Kidney epithelial cell (primary cell): ENCODE results near the gene BCAS3. TPM values are rescaled to one million over a fixed set of nuclear protein-coding genes. Genes with fewer than 3 reads are reported as not detected.

Experiments used
- DNase-seq: peaks from one replicate; pipeline ENCODE4 v3.0.0-alpha.2; 2010; ENCODE audit warnings: low read depth
- H3K27me3 ChIP-seq: 2 replicates; pipeline ENCODE4 v1.6.0; 2011; ENCODE audit warnings: low read length; ENCODE audit not compliant: control insufficient read depth, insufficient read depth
- H3K36me3 ChIP-seq: 2 replicates; pipeline ENCODE4 v1.5.1; 2011; ENCODE audit warnings: low read length; ENCODE audit not compliant: control insufficient read depth, insufficient read depth
- H3K4me3 ChIP-seq: 2 replicates; pipeline ENCODE4 v1.5.1; 2011; ENCODE audit warnings: low read depth, mild to moderate bottlenecking, control low read depth, low read length
- total RNA-seq: library from RNA; depleted of rRNA; stranded (reverse); fragments of >200 nt; gene quantifications from 2 replicates; pipeline ENCODE4 v1.2.3, GENCODE V29; 2015
- TF ChIP-seq, protein P1 (sequence below): IDR thresholded peaks from 2 replicates; pipeline ENCODE4 v1.5.1; 2011; ENCODE audit warnings: mild to moderate bottlenecking, moderate library complexity, low read length, control low read depth, inconsistent platforms; ENCODE audit not compliant: insufficient read depth, poor library complexity, severe bottlenecking

BCAS3 gene
- total RNA-seq, 1 donor from 2014 or later = 26.7 TPM

DNA sequence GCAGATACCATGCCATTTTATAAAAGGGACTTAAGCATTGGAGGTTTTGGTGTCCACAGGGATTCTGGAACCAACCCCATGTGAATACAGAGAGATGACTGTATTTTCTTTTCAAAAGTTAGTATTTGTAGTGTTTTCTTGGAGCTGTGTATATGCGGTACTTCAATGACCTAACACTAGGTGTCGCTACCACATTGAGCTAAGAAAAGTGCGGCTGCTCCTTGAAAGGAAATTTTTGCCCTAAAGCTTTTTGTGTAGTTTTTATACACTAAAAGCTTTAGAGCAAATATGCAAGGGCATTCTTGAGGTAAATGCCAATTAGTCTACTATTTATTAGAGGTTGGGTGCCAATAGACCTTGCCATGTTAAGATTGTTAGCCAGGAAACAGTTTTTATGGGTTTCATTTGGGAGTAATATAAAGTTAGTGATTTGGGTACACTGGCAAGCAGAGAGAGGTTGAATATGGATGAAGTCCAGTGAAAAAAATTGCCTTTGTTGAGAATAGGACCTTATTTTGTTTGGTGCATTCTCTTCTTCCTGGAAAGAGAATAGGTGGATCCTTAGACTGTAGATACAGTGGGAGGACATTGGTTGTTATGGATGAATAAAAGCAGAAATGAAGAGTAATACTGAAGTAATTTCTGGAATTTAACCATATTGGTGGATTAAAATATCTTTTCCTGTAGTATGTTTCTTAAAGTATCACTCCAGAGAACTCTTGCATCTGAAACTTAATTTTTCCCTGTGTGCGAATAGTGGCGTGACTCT is 43.3 kb downstream of the BCAS3 start:
- no peaks in the 10 kb centered on the region for H3K36me3 ChIP-seq
- no peak overlapping the region for H3K4me3 ChIP-seq
- TF ChIP-seq, protein P1, sequence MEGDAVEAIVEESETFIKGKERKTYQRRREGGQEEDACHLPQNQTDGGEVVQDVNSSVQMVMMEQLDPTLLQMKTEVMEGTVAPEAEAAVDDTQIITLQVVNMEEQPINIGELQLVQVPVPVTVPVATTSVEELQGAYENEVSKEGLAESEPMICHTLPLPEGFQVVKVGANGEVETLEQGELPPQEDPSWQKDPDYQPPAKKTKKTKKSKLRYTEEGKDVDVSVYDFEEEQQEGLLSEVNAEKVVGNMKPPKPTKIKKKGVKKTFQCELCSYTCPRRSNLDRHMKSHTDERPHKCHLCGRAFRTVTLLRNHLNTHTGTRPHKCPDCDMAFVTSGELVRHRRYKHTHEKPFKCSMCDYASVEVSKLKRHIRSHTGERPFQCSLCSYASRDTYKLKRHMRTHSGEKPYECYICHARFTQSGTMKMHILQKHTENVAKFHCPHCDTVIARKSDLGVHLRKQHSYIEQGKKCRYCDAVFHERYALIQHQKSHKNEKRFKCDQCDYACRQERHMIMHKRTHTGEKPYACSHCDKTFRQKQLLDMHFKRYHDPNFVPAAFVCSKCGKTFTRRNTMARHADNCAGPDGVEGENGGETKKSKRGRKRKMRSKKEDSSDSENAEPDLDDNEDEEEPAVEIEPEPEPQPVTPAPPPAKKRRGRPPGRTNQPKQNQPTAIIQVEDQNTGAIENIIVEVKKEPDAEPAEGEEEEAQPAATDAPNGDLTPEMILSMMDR = peak; percentile 84
- peak; percentile 37 for DNase-seq
- no peaks in the 10 kb centered on the region for H3K27me3 ChIP-seq

DNA sequence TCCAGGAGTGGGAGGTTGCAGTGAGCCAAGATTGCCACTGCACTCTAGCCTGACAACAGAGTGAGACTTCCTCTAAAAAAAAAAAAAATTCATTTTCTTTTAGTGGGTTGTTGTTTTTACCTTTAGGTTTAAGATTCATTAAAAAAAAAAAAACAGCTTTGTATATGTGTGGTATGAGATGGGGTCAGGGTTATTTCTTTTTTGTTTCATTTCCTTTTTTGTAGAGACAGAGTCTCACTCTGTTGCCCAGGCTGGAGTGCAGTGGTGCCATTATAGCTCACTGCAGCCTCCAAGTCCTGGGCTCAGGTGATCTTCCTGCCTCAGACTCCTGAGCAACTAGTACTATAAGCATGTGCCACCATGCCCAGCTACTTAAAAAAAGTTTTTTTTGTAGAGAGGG is 47.0 kb downstream of the BCAS3 start:
- H3K36me3 ChIP-seq = no peaks in the 10 kb centered on the region
- TF ChIP-seq, protein P1 = no peak
- H3K27me3 ChIP-seq = no peaks in the 10 kb centered on the region
- H3K4me3 ChIP-seq = no peak overlapping the region
- DNase-seq = no peak

DNA sequence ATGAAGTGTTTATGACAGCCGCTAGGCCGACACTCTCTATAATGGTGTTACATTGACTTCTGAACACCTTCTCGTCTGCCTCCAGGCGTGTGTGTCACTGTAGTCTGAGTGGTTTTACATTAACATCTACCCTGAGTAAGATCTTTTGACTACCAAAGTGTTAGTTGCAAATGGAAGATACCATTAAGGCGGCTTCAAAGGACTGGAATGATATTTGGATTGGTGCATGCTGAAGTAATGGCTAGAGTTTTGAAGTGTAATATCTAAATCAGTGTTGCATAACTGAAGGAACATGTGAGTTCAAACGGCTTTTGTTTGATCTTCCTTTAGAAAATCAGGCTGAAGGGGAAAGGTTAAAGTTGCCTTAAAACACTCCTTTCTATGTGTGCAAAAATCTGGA is 52.2 kb downstream of the BCAS3 start:
- DNase-seq = no peak
- TF ChIP-seq, protein P1 = no peak
- Histone ChIP-seq H3K4me3 (no peak overlapping the region), H3K36me3 (no peaks in the 10 kb centered on the region), H3K27me3 (no peaks in the 10 kb centered on the region)

DNA sequence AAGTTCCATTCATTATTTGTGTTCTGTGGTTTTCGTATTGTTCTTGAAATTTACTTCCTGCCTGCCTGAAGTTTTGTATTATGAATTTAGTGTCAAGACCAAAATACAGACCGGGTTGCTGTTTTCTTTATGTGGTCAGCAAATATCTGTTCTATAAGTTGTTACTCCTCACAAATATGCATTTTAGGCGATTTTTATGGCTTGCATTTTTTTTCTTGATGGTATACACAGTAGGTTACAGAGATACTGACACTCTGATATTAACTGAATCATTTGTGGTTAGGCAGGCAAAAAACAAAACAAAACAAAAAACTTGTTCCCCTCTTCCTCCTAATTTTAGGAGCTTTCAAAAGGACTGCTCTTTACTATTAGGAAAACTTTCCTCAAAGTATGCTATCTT is 52.6 kb downstream of the BCAS3 start:
- Histone ChIP-seq H3K27me3 (no peaks in the 10 kb centered on the region), H3K36me3 (no peaks in the 10 kb centered on the region), H3K4me3 (no peak overlapping the region)
- TF ChIP-seq, protein P1 = no peak
- no peak for DNase-seq

DNA sequence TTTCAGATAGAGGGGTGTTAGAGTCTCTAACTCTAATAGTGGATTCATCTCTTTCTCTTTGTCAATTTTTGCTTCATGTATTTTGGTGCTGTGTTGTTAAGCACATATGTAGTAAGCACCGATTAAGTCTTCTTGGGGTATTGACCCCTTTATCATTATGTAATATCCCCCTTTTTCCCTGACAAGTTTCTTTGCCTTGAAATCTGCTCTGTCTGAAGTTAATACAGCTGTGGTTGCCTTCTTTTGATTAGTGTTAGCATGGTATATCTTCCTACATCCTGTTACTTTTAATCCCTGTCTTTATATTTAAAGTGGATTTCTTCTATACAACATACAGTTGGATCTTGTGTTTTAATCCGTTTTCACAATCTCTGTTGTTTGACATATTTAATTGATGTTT is 60.6 kb downstream of the BCAS3 start:
- no peak for DNase-seq
- Histone ChIP-seq H3K4me3 (no peak overlapping the region), H3K27me3 (no peaks in the 10 kb centered on the region), H3K36me3 (no peaks in the 10 kb centered on the region)
- TF ChIP-seq, protein P1 = no peak

DNA sequence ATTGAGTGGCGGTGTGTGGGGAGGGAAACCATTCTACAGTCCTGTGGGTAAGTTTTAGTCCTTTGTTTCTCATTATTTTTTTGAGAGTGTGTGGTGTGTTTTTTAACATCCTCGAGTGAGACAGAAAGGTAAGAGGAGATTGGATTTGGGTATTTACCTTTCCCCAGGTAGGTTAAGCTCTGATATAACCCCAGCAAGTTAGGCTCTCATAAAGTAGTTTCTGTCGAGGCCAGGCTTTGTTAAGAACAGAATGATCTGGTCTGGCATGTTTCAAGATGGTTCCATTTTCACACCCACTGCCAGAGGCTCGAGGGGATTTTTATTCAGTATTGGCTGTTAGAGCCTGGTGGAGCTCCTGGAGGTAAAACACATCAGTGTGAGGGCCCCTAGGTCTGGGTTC is 62.9 kb downstream of the BCAS3 start:
- TF ChIP-seq, protein P1 = no peak
- DNase-seq = no peak
- Histone ChIP-seq H3K27me3 (no peaks in the 10 kb centered on the region), H3K36me3 (no peaks in the 10 kb centered on the region), H3K4me3 (no peak overlapping the region)
